HEK293 (cell line): ENCODE data around the gene MSI2.
A peak's percentile ranks its signal among the peaks of the same experiment; 100 is the strongest.

Experiments used
- CTCF ChIA-PET: fragments of 350-600 bp; formaldehyde crosslinking; extraction: SDS; loops from one replicate; lab custom pipeline; 2021; ENCODE audit warnings: antibody characterized with exemption; lab: Yijun Ruan, JAX
- POLR2A ChIA-PET: fragments of 300-600 bp; formaldehyde crosslinking; extraction: SDS; loops from one replicate; lab custom pipeline; 2020; ENCODE audit warnings: antibody characterized with exemption, inconsistent platforms; lab: Yijun Ruan, JAX
- H3K27ac ChIP-seq: fragments of 200-500 bp; sonication (Bioruptor generic); 2 replicates; pipeline ENCODE4 v1.5.1; 2014; ENCODE audit warnings: low read depth, low read length, control low read depth, inconsistent platforms; ENCODE audit errors: extremely low read depth
- H3K36me3 ChIP-seq, 2 experiments: fragments of 200-500 bp in 1 of 2; sonication (Bioruptor generic) in 1 of 2; 1 replicate in 1 of 2; 2 replicates in 1 of 2; pipeline ENCODE4 v1.5.1; 2014 to 2017; ENCODE audit warnings: inconsistent platforms in 2 of 2, low read length in 2 of 2; ENCODE audit not compliant: control insufficient read depth in 2 of 2, insufficient read depth in 1 of 2
- H3K4me1 ChIP-seq: fragments of 200-500 bp; sonication (Bioruptor generic); 2 replicates; pipeline ENCODE4 v1.5.1; 2014; ENCODE audit warnings: mild to moderate bottlenecking, low read length, inconsistent platforms; ENCODE audit not compliant: control insufficient read depth, insufficient read depth
- H3K4me3 ChIP-seq: 2 replicates; pipeline ENCODE4 v1.5.1; 2011; ENCODE audit warnings: low read depth, mild to moderate bottlenecking, control low read depth, low read length, moderate library complexity
- H3K9me3 ChIP-seq: fragments of 200-500 bp; sonication (Bioruptor generic); 2 replicates; pipeline ENCODE4 v1.5.1; 2014; ENCODE audit warnings: low read depth, low read length, inconsistent platforms; ENCODE audit not compliant: control insufficient read depth, insufficient read depth
- INSM2 ChIP-seq: fragments of 450-650 bp; formaldehyde crosslinking; IDR thresholded peaks from 2 replicates; pipeline ENCODE4 v1.5.1; 2016; ENCODE audit warnings: missing biosample characterization, missing genetic modification characterization
- KLF10 ChIP-seq: fragments of 450-650 bp; IDR thresholded peaks from 2 replicates; pipeline ENCODE4 v1.5.1; 2018; ENCODE audit warnings: missing biosample characterization, mild to moderate bottlenecking, missing genetic modification characterization
- MEIS1 ChIP-seq: sonication (generic); formaldehyde crosslinking; IDR thresholded peaks from 2 replicates; pipeline ENCODE4 v1.8.1; 2022; ENCODE audit warnings: missing genetic modification reagents, mild to moderate bottlenecking, borderline replicate concordance
- PRDM1 ChIP-seq: fragments of 450-650 bp; formaldehyde crosslinking; IDR thresholded peaks from 2 replicates; pipeline ENCODE4; 2016; ENCODE audit warnings: missing biosample characterization, missing genetic modification characterization
- RBAK ChIP-seq: fragments of 450-650 bp; formaldehyde crosslinking; IDR thresholded peaks from 2 replicates; pipeline ENCODE4 v1.5.1; 2016; ENCODE audit warnings: missing biosample characterization, missing genetic modification characterization
- SALL2 ChIP-seq: fragments of 450-650 bp; formaldehyde crosslinking; IDR thresholded peaks from 2 replicates; pipeline ENCODE4 v1.5.0; 2017; ENCODE audit warnings: missing biosample characterization, mild to moderate bottlenecking, missing genetic modification characterization, borderline replicate concordance
- ZNF138 ChIP-seq: fragments of 450-650 bp; formaldehyde crosslinking; IDR thresholded peaks from 2 replicates; pipeline ENCODE4 v1.5.1; 2016; ENCODE audit warnings: missing biosample characterization, missing genetic modification characterization, borderline replicate concordance
- ZNF174 ChIP-seq: fragments of 450-650 bp; formaldehyde crosslinking; IDR thresholded peaks from 2 replicates; pipeline ENCODE4 v1.5.0; 2017; ENCODE audit warnings: missing biosample characterization, mild to moderate bottlenecking, missing genetic modification characterization
- ZNF175 ChIP-seq: fragments of 450-650 bp; formaldehyde crosslinking; IDR thresholded peaks from 2 replicates; pipeline ENCODE4 v1.5.1; 2016; ENCODE audit warnings: missing biosample characterization, missing genetic modification characterization
- ZNF341 ChIP-seq: fragments of 450-650 bp; formaldehyde crosslinking; IDR thresholded peaks from 2 replicates; pipeline ENCODE4; 2016; ENCODE audit warnings: low read depth, missing biosample characterization, missing genetic modification characterization
- ZNF48 ChIP-seq: fragments of 450-650 bp; formaldehyde crosslinking; IDR thresholded peaks from 2 replicates; pipeline ENCODE4 v1.5.1; 2016; ENCODE audit warnings: missing biosample characterization, missing genetic modification characterization
- ZNF645 ChIP-seq: fragments of 450-650 bp; formaldehyde crosslinking; IDR thresholded peaks from 2 replicates; pipeline ENCODE4; 2016; ENCODE audit warnings: missing biosample characterization, missing genetic modification characterization
- ZNF777 ChIP-seq: fragments of 450-650 bp; formaldehyde crosslinking; IDR thresholded peaks from 2 replicates; pipeline ENCODE4 v1.5.1; 2017; ENCODE audit warnings: missing biosample characterization, missing genetic modification characterization, borderline replicate concordance

The MSI2 gene

GRCh38 chr17:57677858-57678257, 421.5 kb downstream of the MSI2 start:
- no peak overlapping the region for H3K4me3 ChIP-seq
- H3K4me1 ChIP-seq: no peaks in the 10 kb centered on the region
- ChIA-PET POLR2A (no interaction called here), CTCF (interaction anchor here (0.7 to 2.1 kb wide), 3 partner anchors 62 to 325 kb away, joined by 3 to 12 read pairs (median 4); no protein-coding TSS in a partner anchor)
- peaks cover 0 to 6% of the 10 kb centered on the region in 2 experiments; a peak in 1 of 3 replicates for H3K36me3 ChIP-seq
- no peak for TF ChIP-seq MEIS1 (CRISPR knock-in tag)
- TF ChIP-seq ZNF138: no peak
- no peak for TF ChIP-seq KLF10 (tag by site-specific recombination)
- no peak for TF ChIP-seq RBAK (tag by site-specific recombination)
- no peak for TF ChIP-seq SALL2 (tag by site-specific recombination)
- no peak overlapping the region for H3K27ac ChIP-seq
- no peaks in the 10 kb centered on the region for H3K9me3 ChIP-seq

GRCh38 chr17:57678393-57678792, 422.1 kb downstream of the MSI2 start:
- peaks cover 0 to 6% of the 10 kb centered on the region in 2 experiments; a peak in 1 of 3 replicates for H3K36me3 ChIP-seq
- H3K4me1 ChIP-seq: no peaks in the 10 kb centered on the region
- POLR2A ChIA-PET: no interaction called here
- H3K4me3 ChIP-seq: no peak overlapping the region
- no peaks in the 10 kb centered on the region for H3K9me3 ChIP-seq
- CTCF ChIA-PET: interaction anchor here (0.7 to 2.1 kb wide), 4 partner anchors 61 to 325 kb away, joined by 3 to 12 read pairs (median 4); no protein-coding TSS in a partner anchor
- TF ChIP-seq ZNF341 (tag by site-specific recombination): peak; percentile 36; the same call in 1 of the 2 replicates
- TF ChIP-seq ZNF645 (tag by site-specific recombination): no peak
- no peak overlapping the region for H3K27ac ChIP-seq

GRCh38 chr17:57679356-57679755, 423.0 kb downstream of the MSI2 start:
- TF ChIP-seq ZNF48: no peak
- TF ChIP-seq, all 188 proteins: peak for 0
- Histone ChIP-seq H3K9me3 (no peaks in the 10 kb centered on the region), H3K27ac (no peak overlapping the region), H3K4me3 (no peak overlapping the region), H3K36me3 (peaks cover 0 to 6% of the 10 kb centered on the region in 2 experiments; a peak in 1 of 3 replicates), H3K4me1 (no peaks in the 10 kb centered on the region)
- ChIA-PET CTCF (interaction anchor here (0.5 to 1.8 kb wide), 5 partner anchors 7 to 436 kb away, joined by 3 to 15 read pairs (median 3); no protein-coding TSS in a partner anchor), POLR2A (no interaction called here)

GRCh38 chr17:57679906-57680695, 423.8 kb downstream of the MSI2 start:
- TF ChIP-seq PRDM1 (tag by site-specific recombination) (peak; percentile 14; the same call in 1 of the 2 replicates), ZNF777 (no peak), ZNF174 (no peak), ZNF175 (tag by site-specific recombination) (no peak)
- no peaks in the 10 kb centered on the region for H3K4me1 ChIP-seq
- peaks cover 0 to 4% of the 10 kb centered on the region in 2 experiments; a peak in 1 of 3 replicates for H3K36me3 ChIP-seq
- H3K9me3 ChIP-seq: no peaks in the 10 kb centered on the region
- H3K27ac ChIP-seq: no peak overlapping the region
- ChIA-PET CTCF (interaction anchor here (0.5 to 1.8 kb wide), 6 partner anchors 8 to 437 kb away, joined by 3 to 15 read pairs (median 3); no protein-coding TSS in a partner anchor), POLR2A (no interaction called here)
- no peak overlapping the region for H3K4me3 ChIP-seq

GRCh38 chr17:57682701-57683100, 426.4 kb downstream of the MSI2 start:
- H3K9me3 ChIP-seq: no peaks in the 10 kb centered on the region
- TF ChIP-seq INSM2 (tag by site-specific recombination): no peak
- no peak overlapping the region for H3K27ac ChIP-seq
- no peaks in the 10 kb centered on the region for H3K36me3 ChIP-seq
- POLR2A ChIA-PET: no interaction called here
- CTCF ChIA-PET: interaction anchor here (0.6 to 6.5 kb wide), 5 partner anchors 11 to 440 kb away, joined by 3 to 54 read pairs (median 4); no protein-coding TSS in a partner anchor
- no peaks in the 10 kb centered on the region for H3K4me1 ChIP-seq
- H3K4me3 ChIP-seq: no peak overlapping the region
